Measurements from ENCODE around the gene RRP1B. TPM values are rescaled to one million over a fixed set of nuclear protein-coding genes. Genes with fewer than 3 reads are reported as not detected.

Gene RRP1B
- total RNA-seq, 1 donor from 2014 or later, result 45.0 TPM

GRCh38 chr21:43741423-43742096 is 82.2 kb downstream of the RRP1B start:
- H3K4me3 Mint-ChIP-seq, result no peak overlapping the region
- no peak overlapping the region for H3K27ac ChIP-seq
- H4K20me1 ChIP-seq (ENCODE audit: low read depth), result peaks cover 14% of the 10 kb centered on the region
- H3K4me2 ChIP-seq, result no peak overlapping the region
- no peak overlapping the region for H3K9ac ChIP-seq
- DNase-seq (ENCODE audit: low spot score), result peak; percentile 47
- H3K9me3 Mint-ChIP-seq, result no peaks in the 10 kb centered on the region
- no peaks in the 10 kb centered on the region for H3K27me3 ChIP-seq
- peaks cover 29% of the 10 kb centered on the region for H3F3A ChIP-seq (ENCODE audit: low read depth)
- H3K27me3 Mint-ChIP-seq (ENCODE audit: insufficient read depth, low read depth), result peaks cover 5% of the 10 kb centered on the region
- H3K4me3 ChIP-seq, result no peak overlapping the region
- H3K79me2 ChIP-seq (ENCODE audit: low read depth), result no peaks in the 10 kb centered on the region
- H3K9me3 ChIP-seq (ENCODE audit: low read depth), result no peaks in the 10 kb centered on the region
- no peaks in the 10 kb centered on the region for H3K4me1 ChIP-seq
- TF ChIP-seq CTCF (IDR thresholded peaks at IDR 0.05), result no peak
- TF ChIP-seq EZH2 (IDR thresholded peaks at IDR 0.05), result no peak
- no peak for TF ChIP-seq EZH2phosphoT487 (IDR thresholded peaks at IDR 0.05)
- peaks cover 9% of the 10 kb centered on the region for H3K36me3 Mint-ChIP-seq
- no peaks in the 10 kb centered on the region for H3K36me3 ChIP-seq
- H2AFZ ChIP-seq (replicated peaks), result no peak overlapping the region
- H3K27ac Mint-ChIP-seq, result no peak overlapping the region
- peaks cover 25% of the 10 kb centered on the region for H3K4me1 Mint-ChIP-seq

- Histone ChIP-seq H3K27me3 (no peaks in the 10 kb centered on the region), H3K9me3 (ENCODE audit: low read depth) (no peaks in the 10 kb centered on the region), H3K79me2 (ENCODE audit: low read depth) (no peaks in the 10 kb centered on the region), H3K27ac (no peak overlapping the region), H3K36me3 (no peaks in the 10 kb centered on the region), H3K4me3 (no peak overlapping the region), H3K4me1 (no peaks in the 10 kb centered on the region), H2AFZ (replicated peaks) (no peak overlapping the region), H3K9ac (no peak overlapping the region), H4K20me1 (ENCODE audit: low read depth) (peaks cover 14% of the 10 kb centered on the region), H3F3A (ENCODE audit: low read depth) (peaks cover 29% of the 10 kb centered on the region), H3K4me2 (no peak overlapping the region)
- no peak for DNase-seq (ENCODE audit: low spot score)
- H3K9me3 Mint-ChIP-seq, result no peaks in the 10 kb centered on the region
- no peak overlapping the region for H3K27ac Mint-ChIP-seq
- H3K4me3 Mint-ChIP-seq, result no peak overlapping the region
- peaks cover 8% of the 10 kb centered on the region for H3K36me3 Mint-ChIP-seq
- H3K4me1 Mint-ChIP-seq, result peaks cover 17% of the 10 kb centered on the region
- peaks cover 5% of the 10 kb centered on the region for H3K27me3 Mint-ChIP-seq (ENCODE audit: insufficient read depth, low read depth)
- no peak for TF ChIP-seq EZH2phosphoT487 (IDR thresholded peaks at IDR 0.05)
- no peak for TF ChIP-seq EZH2 (IDR thresholded peaks at IDR 0.05)
These were observed 84.6 kb downstream of the RRP1B start for GRCh38 chr21:43743947-43744346.

DNA sequence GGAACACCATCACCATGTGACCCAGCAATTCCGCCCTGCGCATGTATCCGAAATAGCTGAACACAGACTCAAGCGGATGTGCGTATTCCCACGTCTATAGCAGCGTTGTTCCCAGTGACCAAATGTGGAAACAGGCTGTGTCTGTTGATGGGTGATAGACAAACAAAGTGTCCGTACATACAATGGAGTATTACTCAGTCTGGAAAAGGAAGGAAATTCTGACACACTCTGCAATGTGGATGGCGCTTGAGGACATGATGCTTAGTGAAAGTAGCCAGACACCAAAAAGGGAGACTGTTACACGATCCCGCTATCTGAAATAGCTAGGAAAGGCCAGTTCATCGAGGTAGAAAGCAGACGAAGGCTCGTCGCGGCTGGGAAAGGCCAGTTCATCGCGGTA is 85.4 kb downstream of the RRP1B start:
- no peak overlapping the region for H3K9ac ChIP-seq
- H3K4me2 ChIP-seq, result no peak overlapping the region
- H3K27me3 ChIP-seq, result no peaks in the 10 kb centered on the region
- H3K9me3 ChIP-seq (ENCODE audit: low read depth), result no peaks in the 10 kb centered on the region
- H2AFZ ChIP-seq (replicated peaks), result no peak overlapping the region
- Mint-ChIP-seq H3K36me3 (peaks cover 6% of the 10 kb centered on the region), H3K27me3 (ENCODE audit: insufficient read depth, low read depth) (peaks cover 7% of the 10 kb centered on the region), H3K27ac (no peak overlapping the region), H3K9me3 (no peaks in the 10 kb centered on the region), H3K4me1 (peaks cover 11% of the 10 kb centered on the region), H3K4me3 (no peak overlapping the region)
- H3K4me1 ChIP-seq, result no peaks in the 10 kb centered on the region
- no peak for DNase-seq (ENCODE audit: low spot score)
- no peak overlapping the region for H3K4me3 ChIP-seq
- TF ChIP-seq CTCF (IDR thresholded peaks at IDR 0.05) (no peak), EZH2 (IDR thresholded peaks at IDR 0.05) (no peak), EZH2phosphoT487 (IDR thresholded peaks at IDR 0.05) (no peak)
- H3K36me3 ChIP-seq, result no peaks in the 10 kb centered on the region
- H4K20me1 ChIP-seq (ENCODE audit: low read depth), result peaks cover 14% of the 10 kb centered on the region
- no peaks in the 10 kb centered on the region for H3K79me2 ChIP-seq (ENCODE audit: low read depth)
- no peak overlapping the region for H3K27ac ChIP-seq
- H3F3A ChIP-seq (ENCODE audit: low read depth), result peaks cover 22% of the 10 kb centered on the region

Small RNAs within 50 kb of the gene (microRNA-seq; reads per million reads assigned to microRNA genes)
- gene MIR6070, result not detected

Small RNAs within 50 kb of the gene (small RNA-seq; reads per million reads assigned to genes)
- not detected for gene MIR6070

Other genes starting within 250 kb of the RRP1B start
- gene SIK1, start 232.4 kb upstream of the RRP1B start, total RNA-seq (ENCODE audit: low replicate concordance), result 0.37 and 0.65 TPM in 2 replicates
- 0.71 and 1.1 TPM in 2 replicates for gene HSF2BP, start 72 bp upstream of the RRP1B start, total RNA-seq (ENCODE audit: low replicate concordance)
- gene PDXK, start 59.6 kb downstream of the RRP1B start, total RNA-seq (ENCODE audit: low replicate concordance), result 43.3 and 54.0 TPM in 2 replicates
- 7.1 and 8.5 TPM in 2 replicates for gene CSTB, start 116.7 kb downstream of the RRP1B start, total RNA-seq (ENCODE audit: low replicate concordance)
- 18.4 and 32.5 TPM in 2 replicates for gene RRP1, start 130.0 kb downstream of the RRP1B start, total RNA-seq (ENCODE audit: low replicate concordance)
- gene AGPAT3, start 205.7 kb downstream of the RRP1B start, total RNA-seq (ENCODE audit: low replicate concordance), result 7.8 and 8.7 TPM in 2 replicates

Measured in neural progenitor cell (in vitro differentiated cells).